H1 (cell line): ENCODE results near the gene LEPR. TPM values are rescaled to one million over a fixed set of nuclear protein-coding genes. Genes with fewer than 3 reads are reported as not detected.

Experiments
- CTCF ChIA-PET: fragments of 300-600 bp; sonication (Branson Sonifier 250); formaldehyde crosslinking; loops from one replicate; lab custom pipeline; 2021; ENCODE audit not compliant: partially characterized antibody; lab: Charles Lee
- POLR2A ChIA-PET: fragments of 300-600 bp; sonication (Branson Sonifier 250); formaldehyde crosslinking; loops from one replicate; lab custom pipeline; 2021; ENCODE audit warnings: inconsistent platforms; ENCODE audit not compliant: partially characterized antibody; lab: Charles Lee
- DNase-seq, 2 experiments: peaks; one replicate each; pipeline versions ENCODE4 v3.0.0 to v3.0.0-alpha.2; 2010 to 2022; ENCODE audit warnings: low spot score in 2 of 2, low read depth in 1 of 2, mixed read lengths in 1 of 2
- FAIRE-seq: peaks from 2 replicates; lab custom pipeline; 2011; peaks lifted over from hg19 to GRCh38; lab: Jason Lieb, UNC
- H2AFZ ChIP-seq: 2 replicates; pipeline ENCODE4 v1.8.1; 2012; ENCODE audit warnings: low read length, inconsistent platforms
- H2AK5ac ChIP-seq: 2 replicates; pipeline ENCODE4 v1.6.1; 2013; ENCODE audit warnings: low read depth, low read length
- H2BK120ac ChIP-seq: replicated peaks from 2 replicates; pipeline ENCODE3; 2013; ENCODE audit warnings: low read depth, low read length, inconsistent platforms
- H2BK12ac ChIP-seq: 2 replicates; pipeline ENCODE4 v1.6.1; 2013; ENCODE audit warnings: low read depth, low read length
- H2BK15ac ChIP-seq: 2 replicates; pipeline ENCODE4 v1.6.1; 2013; ENCODE audit warnings: low read length
- H2BK20ac ChIP-seq: 2 replicates; pipeline ENCODE4 v1.6.1; 2013; ENCODE audit warnings: low read length
- H2BK5ac ChIP-seq: 2 replicates; pipeline ENCODE4 v1.6.1; 2013; ENCODE audit warnings: low read depth, low read length
- H3K14ac ChIP-seq: 2 replicates; pipeline ENCODE4 v1.6.1; 2013; ENCODE audit warnings: inconsistent platforms; ENCODE audit not compliant: insufficient read length
- H3K18ac ChIP-seq: 2 replicates; pipeline ENCODE4 v1.6.1; 2013; ENCODE audit warnings: low read length; ENCODE audit errors: extremely low read depth
- H3K23ac ChIP-seq: 2 replicates; pipeline ENCODE4 v1.6.1; 2013; ENCODE audit warnings: inconsistent platforms; ENCODE audit not compliant: insufficient read length
- H3K23me2 ChIP-seq: 2 replicates; pipeline ENCODE4 v1.6.1; 2013; ENCODE audit warnings: low read depth, low read length
- H3K27ac ChIP-seq: 2 replicates; pipeline ENCODE4 v1.6.1; 2011; ENCODE audit warnings: low read depth, low read length, inconsistent platforms
- H3K27me3 ChIP-seq, 4 experiments: replicated peaks in 1 of 4; 1 replicate in 1 of 4; 2 replicates in 3 of 4; pipeline versions ENCODE4 v1.6.1 to v1.8.1; 2011 to 2013; ENCODE audit warnings: low read length in 3 of 4, mild to moderate bottlenecking in 3 of 4, inconsistent platforms in 2 of 4, mixed read lengths in 2 of 4, moderate library complexity in 1 of 4; ENCODE audit not compliant: control insufficient read depth in 3 of 4, insufficient read depth in 3 of 4; ENCODE audit errors: extremely low read depth in 1 of 4
- H3K36me3 ChIP-seq, 4 experiments: 2 replicates each; pipeline versions ENCODE4 v1.6.1 to v1.8.1; 2011 to 2013; ENCODE audit warnings: mild to moderate bottlenecking in 4 of 4, low read length in 3 of 4, moderate library complexity in 2 of 4, control low read depth in 1 of 4, inconsistent platforms in 1 of 4; ENCODE audit not compliant: insufficient read depth in 4 of 4, control insufficient read depth in 2 of 4
- H3K4ac ChIP-seq: replicated peaks from 2 replicates; pipeline ENCODE3; 2013; ENCODE audit warnings: low read length, low read depth, mixed read lengths, inconsistent platforms; ENCODE audit not compliant: insufficient read length
- H3K4me1 ChIP-seq, 4 experiments: replicated peaks in 1 of 4; 1 replicate in 1 of 4; 2 replicates in 3 of 4; pipeline versions ENCODE4 v1.6.1 to v1.8.1; 2011 to 2013; ENCODE audit warnings: low read length in 3 of 4, inconsistent platforms in 2 of 4, mixed read lengths in 1 of 4; ENCODE audit not compliant: insufficient read depth in 4 of 4, control insufficient read depth in 3 of 4
- H3K4me2 ChIP-seq, 2 experiments: 2 replicates each; pipeline versions ENCODE4 v1.6.1 to v1.8.1; 2011 to 2013; ENCODE audit warnings: low read depth in 2 of 2, low read length in 2 of 2, control low read depth in 1 of 2, inconsistent platforms in 1 of 2, mild to moderate bottlenecking in 1 of 2; ENCODE audit not compliant: insufficient read depth in 1 of 2
- H3K4me3 ChIP-seq, 4 experiments: fragments of 200-600, 300-600 bp in 1 of 4; sonication (generic), shearing (Covaris generic), sonication (Bioruptor Twin) in 1 of 4; 2 replicates each; pipeline versions ENCODE4 v1.5.1 to v1.8.1; 2011 to 2016; ENCODE audit warnings: low read length in 4 of 4, low read depth in 3 of 4, control low read depth in 2 of 4, inconsistent platforms in 2 of 4, mild to moderate bottlenecking in 2 of 4, mixed read lengths in 1 of 4, moderate library complexity in 1 of 4; ENCODE audit not compliant: insufficient read depth in 2 of 4; ENCODE audit errors: extremely low read depth in 1 of 4
- H3K56ac ChIP-seq: replicated peaks from 2 replicates; pipeline ENCODE3; 2013; ENCODE audit warnings: low read depth, mild to moderate bottlenecking, mixed read lengths, low read length, inconsistent platforms; ENCODE audit not compliant: insufficient read length
- H3K79me1 ChIP-seq: 2 replicates; pipeline ENCODE4 v1.6.1; 2013; ENCODE audit warnings: low read depth, low read length, control low read depth
- H3K79me2 ChIP-seq, 2 experiments: 2 replicates each; pipeline versions ENCODE4 v1.6.1 to v1.8.1; 2012 to 2013; ENCODE audit warnings: low read length in 2 of 2, mild to moderate bottlenecking in 2 of 2, inconsistent platforms in 1 of 2; ENCODE audit not compliant: insufficient read depth in 2 of 2, control insufficient read depth in 1 of 2
- H3K9ac ChIP-seq, 4 experiments: replicated peaks in 1 of 4; 1 replicate in 1 of 4; 2 replicates in 3 of 4; pipeline versions ENCODE4 v1.6.1 to v1.8.1; 2011 to 2013; ENCODE audit warnings: low read depth in 3 of 4, low read length in 3 of 4, control low read depth in 2 of 4, mild to moderate bottlenecking in 2 of 4, moderate library complexity in 2 of 4, inconsistent platforms in 1 of 4; ENCODE audit errors: extremely low read depth in 1 of 4
- H3K9me3 ChIP-seq, 2 experiments: 2 replicates each; pipeline versions ENCODE4 v1.6.1 to v1.8.1; 2012 to 2013; ENCODE audit warnings: mild to moderate bottlenecking in 2 of 2, moderate library complexity in 2 of 2, control low read depth in 1 of 2, inconsistent platforms in 1 of 2, low read depth in 1 of 2, low read length in 1 of 2, mixed read lengths in 1 of 2; ENCODE audit not compliant: insufficient read depth in 2 of 2
- H4K20me1 ChIP-seq, 2 experiments: replicated peaks in 1 of 2; 2 replicates each; pipeline versions ENCODE3 to v1.8.1; 2011 to 2013; ENCODE audit warnings: inconsistent platforms in 2 of 2, low read length in 2 of 2, mild to moderate bottlenecking in 1 of 2; ENCODE audit not compliant: insufficient read depth in 2 of 2, control insufficient read depth in 1 of 2
- H4K5ac ChIP-seq: 2 replicates; pipeline ENCODE4 v1.6.1; 2013; ENCODE audit warnings: low read length, low read depth, mixed read lengths, inconsistent platforms; ENCODE audit not compliant: insufficient read length
- H4K8ac ChIP-seq: 2 replicates; pipeline ENCODE4 v1.8.0; 2013; ENCODE audit warnings: mild to moderate bottlenecking, moderate library complexity, low read length, inconsistent platforms; ENCODE audit not compliant: insufficient read depth; ENCODE audit errors: extremely low read depth
- H4K91ac ChIP-seq: replicated peaks from 2 replicates; pipeline ENCODE3; 2013; ENCODE audit warnings: low read length, mixed read lengths, inconsistent platforms; ENCODE audit not compliant: insufficient read length
- BRCA1 ChIP-seq: IDR thresholded peaks from 2 replicates; pipeline ENCODE4 v1.6.1; 2012; ENCODE audit warnings: low read depth, low read length, improper control_type of control experiment
- CEBPB ChIP-seq: IDR thresholded peaks from 2 replicates; pipeline ENCODE4 v1.6.1; 2012; ENCODE audit warnings: low read depth, low read length
- HDAC6 ChIP-seq: IDR thresholded peaks from one replicate; pipeline ENCODE4 v1.7.1; 2012; ENCODE audit warnings: low read depth, mild to moderate bottlenecking, inconsistent platforms, low read length, moderate library complexity
- POLR2AphosphoS5 ChIP-seq: IDR thresholded peaks from 2 replicates; pipeline ENCODE4 v1.6.1; 2011; ENCODE audit warnings: low read depth, low read length
- POU5F1 ChIP-seq: IDR thresholded peaks from 2 replicates; pipeline ENCODE4 v1.6.1; 2011; ENCODE audit warnings: low read depth, mild to moderate bottlenecking, low read length, moderate library complexity
- RFX5 ChIP-seq: IDR thresholded peaks from 2 replicates; pipeline ENCODE4 v1.6.1; 2011; ENCODE audit warnings: low read depth, low read length, improper control_type of control experiment, borderline replicate concordance
- SIN3A ChIP-seq, 2 experiments: IDR thresholded peaks in 1 of 2; conservative IDR thresholded peaks in 1 of 2; 2 replicates each; pipeline ENCODE4 v1.6.1; 2011 to 2012; ENCODE audit warnings: low read length in 2 of 2, improper control_type of control experiment in 1 of 2, low read depth in 1 of 2, mild to moderate bottlenecking in 1 of 2
- SIRT6 ChIP-seq: IDR thresholded peaks from one replicate; pipeline ENCODE4 v1.7.1; 2012; ENCODE audit warnings: low read length, inconsistent platforms
- SP2 ChIP-seq: IDR thresholded peaks from 2 replicates; pipeline ENCODE4 v1.6.1; 2012; ENCODE audit warnings: mild to moderate bottlenecking, low read length, inconsistent platforms
- TAF1 ChIP-seq: IDR thresholded peaks from 2 replicates; pipeline ENCODE4 v1.6.1; 2011; ENCODE audit warnings: mild to moderate bottlenecking, low read depth, low read length
- TBP ChIP-seq: IDR thresholded peaks from 2 replicates; pipeline ENCODE4 v1.6.1; 2011; ENCODE audit warnings: low read depth, low read length, improper control_type of control experiment
- ZNF274 ChIP-seq: IDR thresholded peaks from 2 replicates; pipeline ENCODE4 v1.7.0; 2012; ENCODE audit warnings: low read length, borderline replicate concordance; ENCODE audit errors: extremely low read depth
- WGBS, 2 experiments: shearing (Covaris generic) in 1 of 2; methylation state at CpG; one replicate each; pipeline versions ENCODE4 v1.1.6 to v1.1.7; 2013 to 2015; ENCODE audit warnings: low lambda C conversion rate in 2 of 2, mixed read lengths in 2 of 2, inconsistent platforms in 1 of 2, low coverage in 1 of 2, missing lambda C conversion rate in 1 of 2; ENCODE audit not compliant: insufficient replicate concordance in 2 of 2, insufficient coverage in 1 of 2, insufficient read length in 1 of 2; ENCODE audit errors: extremely low coverage in 1 of 2, missing lambda C conversion rate in 1 of 2; 5-methylcytosine and 5-hydroxymethylcytosine counted together
- polyA plus RNA-seq, 7 experiments: library from polyadenylated mRNA; depleted of rRNA in 3 of 7; stranded (reverse) in 5 of 7; unstranded in 2 of 7; fragments of >200 nt in 5 of 7; fragments of 200-250 nt in 2 of 7; gene quantifications; 1 replicate in 5 of 7; 2 replicates in 1 of 7; 4 replicates in 1 of 7; pipeline versions ENCODE4 v1.2.1 to v1.2.3, GENCODE V29; 2011 to 2013; ENCODE audit warnings: missing spikeins in 2 of 7, mixed read lengths in 2 of 7
- total RNA-seq: library from RNA; stranded (reverse); fragmentation: NEBNext Ultra II Directional; extraction: Animal tissue kit (Norgen Biotek cat#: 25700); gene quantifications from 2 replicates; pipeline ENCODE4 v1.2.1, GENCODE V29; 2021
- TF ChIP-seq, protein P1 (sequence below): IDR thresholded peaks from 2 replicates; pipeline ENCODE4 v1.6.1; 2011; ENCODE audit warnings: low read length, improper control_type of control experiment

Gene LEPR
- total and polyA plus RNA-seq, 2 of the 8 experiments (the other 6 are each of a cell fraction or from before 2014, with no cell fraction given) = 1.3 to 3.9 TPM

DNA sequence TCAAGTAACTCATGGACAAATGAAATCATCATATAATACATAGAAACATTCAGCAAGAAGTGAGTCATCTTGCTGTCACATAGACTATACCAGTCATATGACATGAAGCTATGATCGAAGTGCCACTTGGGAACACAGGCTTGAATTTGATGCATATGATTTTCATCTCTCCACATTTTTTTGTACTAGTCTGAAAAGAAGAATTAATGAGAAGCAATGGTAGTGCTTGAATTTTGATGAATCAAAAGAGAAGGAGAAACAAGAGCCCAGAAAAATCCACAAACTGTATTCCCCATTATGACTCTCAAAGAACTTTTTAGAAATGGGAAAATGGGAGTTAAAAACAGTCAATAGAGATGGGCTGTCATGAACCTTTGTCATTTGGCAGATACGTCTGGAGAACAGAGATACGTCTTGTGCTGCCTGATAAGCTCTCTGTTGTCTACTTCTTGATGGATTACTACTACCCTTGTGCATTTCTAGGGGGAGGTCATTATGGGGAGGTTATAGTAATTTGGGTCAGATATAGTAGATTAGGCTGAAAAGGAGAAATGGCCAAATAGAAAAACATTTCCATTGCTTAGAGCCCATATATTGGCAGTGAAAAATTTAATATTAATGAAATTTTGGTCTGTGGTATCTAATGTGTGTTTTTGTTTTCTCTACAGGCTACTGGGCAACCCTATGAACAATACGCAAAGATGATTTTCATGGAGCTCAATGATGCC, 8.0 kb upstream of the LEPR start:
- DNase-seq (no peak), FAIRE-seq (no peak)
- Histone ChIP-seq H4K91ac (no peak overlapping the region), H3K79me1 (no peaks in the 10 kb centered on the region), H3K36me3 (no peaks in the 10 kb centered on the region), H3K23ac (no peak overlapping the region), H4K5ac (no peak overlapping the region), H3K4me2 (no peak overlapping the region), H3K9me3 (no peaks in the 10 kb centered on the region), H4K20me1 (no peaks in the 10 kb centered on the region), H2BK15ac (no peak overlapping the region), H3K79me2 (no peaks in the 10 kb centered on the region), H2BK5ac (no peak overlapping the region), H3K23me2 (no peaks in the 10 kb centered on the region), H2BK20ac (no peak overlapping the region), H3K9ac (no peak overlapping the region), H2AFZ (no peak overlapping the region), H3K56ac (no peak overlapping the region), H3K4me3 (no peak overlapping the region), H3K14ac (no peak overlapping the region), H3K4ac (no peak overlapping the region), H3K27ac (no peak overlapping the region), H2BK120ac (no peak overlapping the region), H4K8ac (no peak overlapping the region), H2AK5ac (no peak overlapping the region), H3K27me3 (no peaks in the 10 kb centered on the region), H3K4me1 (peaks cover 0 to 1% (median under 1%) of the 10 kb centered on the region in 4 experiments; a peak in 3 of 7 replicates), H2BK12ac (no peak overlapping the region), H3K18ac (no peak overlapping the region)
- ChIA-PET POLR2A (no interaction called here), CTCF (interaction anchor here (1.2 to 1.7 kb wide), 3 partner anchors 18 to 275 kb away, joined by 3 to 5 read pairs (median 5); no protein-coding TSS in a partner anchor)
- WGBS, 2 experiments = 93% methylated on average over 4 of the region's 4 CpGs; no CpG with 5 or more reads in 1 of the 2 experiments
- TF ChIP-seq POLR2AphosphoS5 = no peak
- no peak for TF ChIP-seq CEBPB
- TF ChIP-seq HDAC6 = no peak
- TF ChIP-seq BRCA1 = no peak
- TF ChIP-seq ZNF274 = no peak
- no peak for TF ChIP-seq TAF1
- TF ChIP-seq SIN3A (conservative IDR thresholded peaks at IDR 0.05 in 1 of 2, IDR thresholded peaks at IDR 0.05 in 1 of 2; ENCODE audit: low read depth in 1 of 2, low read length in 2 of 2) = no peak
- TF ChIP-seq POU5F1 = no peak
- no peak for TF ChIP-seq RFX5
- TF ChIP-seq, protein P1, sequence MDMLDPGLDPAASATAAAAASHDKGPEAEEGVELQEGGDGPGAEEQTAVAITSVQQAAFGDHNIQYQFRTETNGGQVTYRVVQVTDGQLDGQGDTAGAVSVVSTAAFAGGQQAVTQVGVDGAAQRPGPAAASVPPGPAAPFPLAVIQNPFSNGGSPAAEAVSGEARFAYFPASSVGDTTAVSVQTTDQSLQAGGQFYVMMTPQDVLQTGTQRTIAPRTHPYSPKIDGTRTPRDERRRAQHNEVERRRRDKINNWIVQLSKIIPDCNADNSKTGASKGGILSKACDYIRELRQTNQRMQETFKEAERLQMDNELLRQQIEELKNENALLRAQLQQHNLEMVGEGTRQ = no peak
- TF ChIP-seq SIRT6 = no peak
- no peak for TF ChIP-seq TBP
- TF ChIP-seq SP2 = no peak
